HEK293 (cell line): ENCODE measurements around the gene CDH23.

Experiments used
- CTCF ChIA-PET: fragments of 350-600 bp; formaldehyde crosslinking; extraction: SDS; loops from one replicate; lab custom pipeline; 2021; ENCODE audit warnings: antibody characterized with exemption; lab: Yijun Ruan, JAX
- POLR2A ChIA-PET: fragments of 300-600 bp; formaldehyde crosslinking; extraction: SDS; loops from one replicate; lab custom pipeline; 2020; ENCODE audit warnings: antibody characterized with exemption, inconsistent platforms; lab: Yijun Ruan, JAX
- H3K27ac ChIP-seq: fragments of 200-500 bp; sonication (Bioruptor generic); 2 replicates; pipeline ENCODE4 v1.5.1; 2014; ENCODE audit warnings: low read depth, low read length, control low read depth, inconsistent platforms; ENCODE audit errors: extremely low read depth
- H3K36me3 ChIP-seq, 2 experiments: fragments of 200-500 bp in 1 of 2; sonication (Bioruptor generic) in 1 of 2; 1 replicate in 1 of 2; 2 replicates in 1 of 2; pipeline ENCODE4 v1.5.1; 2014 to 2017; ENCODE audit warnings: inconsistent platforms in 2 of 2, low read length in 2 of 2; ENCODE audit not compliant: control insufficient read depth in 2 of 2, insufficient read depth in 1 of 2
- H3K4me1 ChIP-seq: fragments of 200-500 bp; sonication (Bioruptor generic); 2 replicates; pipeline ENCODE4 v1.5.1; 2014; ENCODE audit warnings: mild to moderate bottlenecking, low read length, inconsistent platforms; ENCODE audit not compliant: control insufficient read depth, insufficient read depth
- H3K4me3 ChIP-seq: 2 replicates; pipeline ENCODE4 v1.5.1; 2011; ENCODE audit warnings: low read depth, mild to moderate bottlenecking, control low read depth, low read length, moderate library complexity
- H3K9me3 ChIP-seq: fragments of 200-500 bp; sonication (Bioruptor generic); 2 replicates; pipeline ENCODE4 v1.5.1; 2014; ENCODE audit warnings: low read depth, low read length, inconsistent platforms; ENCODE audit not compliant: control insufficient read depth, insufficient read depth
- BCL6B ChIP-seq: fragments of 450-650 bp; formaldehyde crosslinking; IDR thresholded peaks from 2 replicates; pipeline ENCODE4 v1.5.1; 2017; ENCODE audit warnings: missing biosample characterization, missing genetic modification characterization
- MEIS1 ChIP-seq: sonication (generic); formaldehyde crosslinking; IDR thresholded peaks from 2 replicates; pipeline ENCODE4 v1.8.1; 2022; ENCODE audit warnings: missing genetic modification reagents, mild to moderate bottlenecking, borderline replicate concordance
- OVOL3 ChIP-seq: fragments of 450-650 bp; formaldehyde crosslinking; IDR thresholded peaks from 2 replicates; pipeline ENCODE4 v1.5.1; 2016; ENCODE audit warnings: missing biosample characterization, missing genetic modification characterization
- PATZ1 ChIP-seq: fragments of 450-650 bp; formaldehyde crosslinking; IDR thresholded peaks from 2 replicates; pipeline ENCODE4 v1.5.1; 2016; ENCODE audit warnings: missing biosample characterization, missing genetic modification characterization
- SALL2 ChIP-seq: fragments of 450-650 bp; formaldehyde crosslinking; IDR thresholded peaks from 2 replicates; pipeline ENCODE4 v1.5.0; 2017; ENCODE audit warnings: missing biosample characterization, mild to moderate bottlenecking, missing genetic modification characterization, borderline replicate concordance
- ZBTB11 ChIP-seq: fragments of 450-650 bp; formaldehyde crosslinking; conservative IDR thresholded peaks from 2 replicates; pipeline ENCODE4 v1.5.1; 2016; ENCODE audit warnings: low read depth, missing biosample characterization, missing genetic modification characterization
- ZFP37 ChIP-seq: fragments of 450-650 bp; formaldehyde crosslinking; IDR thresholded peaks from 2 replicates; pipeline ENCODE4 v1.5.1; 2016; ENCODE audit warnings: missing biosample characterization, missing genetic modification characterization
- ZFP41 ChIP-seq: fragments of 450-650 bp; formaldehyde crosslinking; IDR thresholded peaks from 2 replicates; pipeline ENCODE4 v1.5.1; 2016; ENCODE audit warnings: missing biosample characterization, missing genetic modification characterization, borderline replicate concordance
- ZNF223 ChIP-seq: fragments of 450-650 bp; formaldehyde crosslinking; IDR thresholded peaks from 2 replicates; pipeline ENCODE4 v1.5.1; 2016; ENCODE audit warnings: missing biosample characterization, missing genetic modification characterization
- ZNF280D ChIP-seq: fragments of 450-650 bp; formaldehyde crosslinking; IDR thresholded peaks from 2 replicates; pipeline ENCODE4 v1.5.1; 2016; ENCODE audit warnings: missing biosample characterization, missing genetic modification characterization
- ZNF335 ChIP-seq: fragments of 450-650 bp; formaldehyde crosslinking; conservative IDR thresholded peaks from 2 replicates; pipeline ENCODE4 v1.5.1; 2016; ENCODE audit warnings: missing biosample characterization, missing genetic modification characterization
- ZNF580 ChIP-seq: fragments of 450-650 bp; formaldehyde crosslinking; IDR thresholded peaks from 2 replicates; pipeline ENCODE4 v1.5.1; 2016; ENCODE audit warnings: missing biosample characterization, missing genetic modification characterization
- ZNF692 ChIP-seq: fragments of 450-650 bp; formaldehyde crosslinking; IDR thresholded peaks from 2 replicates; pipeline ENCODE4 v1.5.1; 2016; ENCODE audit warnings: missing biosample characterization, missing genetic modification characterization
- ZNF747 ChIP-seq: fragments of 450-650 bp; formaldehyde crosslinking; IDR thresholded peaks from 2 replicates; pipeline ENCODE4 v1.5.1; 2016; ENCODE audit warnings: missing biosample characterization, missing genetic modification characterization

The CDH23 gene

GRCh38 chr10:71659111-71659634, 262.5 kb downstream of the CDH23 start:
- Histone ChIP-seq H3K36me3 (no peaks in the 10 kb centered on the region), H3K4me3 (no peak overlapping the region), H3K9me3 (no peaks in the 10 kb centered on the region), H3K4me1 (no peaks in the 10 kb centered on the region), H3K27ac (no peak overlapping the region)
- POLR2A ChIA-PET = no interaction called here
- TF ChIP-seq ZNF223 (no peak), ZNF692 (tag by site-specific recombination) (no peak), SALL2 (tag by site-specific recombination) (no peak), ZNF335 (no peak), ZFP37 (no peak), ZFP41 (tag by site-specific recombination) (no peak), ZNF747 (tag by site-specific recombination) (no peak), ZNF280D (tag by site-specific recombination) (no peak), ZBTB11 (tag by site-specific recombination) (no peak), BCL6B (tag by site-specific recombination) (no peak), PATZ1 (tag by site-specific recombination) (no peak), ZNF580 (tag by site-specific recombination) (no peak), OVOL3 (no peak), MEIS1 (no peak)
- CTCF ChIA-PET = interaction anchor here (0.6 to 1.1 kb wide), 4 partner anchors 10 to 170 kb away, joined by 3 to 7 read pairs (median 3); no protein-coding TSS in a partner anchor
